Brain microvascular endothelial cell (primary cell): Measurements from ENCODE around the gene LRG1.
A peak's percentile ranks its signal among the peaks of the same experiment; 100 is the strongest.

ENCODE experiments used
- DNase-seq: peaks from one replicate; pipeline ENCODE4 v3.0.0-alpha.2; 2020
- H3K27ac ChIP-seq: fragments of 250-450 bp; sonication (Bioruptor Pico); 2 replicates; pipeline ENCODE4 v1.5.1; 2020; ENCODE audit warnings: mild to moderate bottlenecking, moderate library complexity
- H3K27me3 ChIP-seq: fragments of 250-450 bp; sonication (Bioruptor Pico); replicated peaks from 2 replicates; pipeline ENCODE4 v1.5.1; 2020; ENCODE audit warnings: mild to moderate bottlenecking
- H3K36me3 ChIP-seq: fragments of 250-450 bp; sonication (Bioruptor Pico); replicated peaks from 2 replicates; pipeline ENCODE4 v1.5.1; 2020; ENCODE audit warnings: mild to moderate bottlenecking
- H3K4me3 ChIP-seq: 2 replicates; pipeline ENCODE4 v1.5.1; 2011; ENCODE audit warnings: low read depth, mild to moderate bottlenecking, control low read depth, low read length, moderate library complexity
- CTCF ChIP-seq: IDR thresholded peaks from 2 replicates; pipeline ENCODE4 v1.5.1; 2011; ENCODE audit warnings: low read depth, mild to moderate bottlenecking, moderate library complexity, low read length, control low read depth, inconsistent platforms; ENCODE audit errors: missing control alignments
- in situ Hi-C: cut with HindIII; loops from 2 replicates; pipeline ENCODE4 v1.10.0; 2017; ENCODE audit warnings: low sequenced_read_pairs, low pct_ligation_motif_present

LRG1 gene

GRCh38 chr19:4580961-4581665, 41.3 kb upstream of the LRG1 start:
- in situ Hi-C loops = no loop called here
- no peak for DNase-seq
- H3K27me3 ChIP-seq = peaks cover 36% of the 10 kb centered on the region

GRCh38 chr19:4580021-4580901, 40.4 kb upstream of the LRG1 start:
- Histone ChIP-seq H3K36me3 (no peaks in the 10 kb centered on the region), H3K27ac (no peak overlapping the region), H3K27me3 (peaks cover 33% of the 10 kb centered on the region), H3K4me3 (no peak overlapping the region)
- TF ChIP-seq CTCF = peak; percentile 25
- DNase-seq = no peak
- in situ Hi-C loops = no loop called here

More at GRCh38 chr19:4580961-4581665, 41.3 kb upstream of the LRG1 start:
- Histone ChIP-seq H3K27ac (no peak overlapping the region), H3K36me3 (no peaks in the 10 kb centered on the region), H3K4me3 (no peak overlapping the region)
- TF ChIP-seq CTCF = no peak

GRCh38 chr19:4579389-4579788, 39.6 kb upstream of the LRG1 start:
- Histone ChIP-seq H3K27ac (no peak overlapping the region), H3K36me3 (no peaks in the 10 kb centered on the region), H3K4me3 (no peak overlapping the region), H3K27me3 (peaks cover 24% of the 10 kb centered on the region)
- TF ChIP-seq CTCF = no peak
- in situ Hi-C loops = no loop called here
- DNase-seq = no peak

- Histone ChIP-seq H3K27ac (no peak overlapping the region), H3K27me3 (peaks cover 22% of the 10 kb centered on the region), H3K4me3 (no peak overlapping the region), H3K36me3 (no peaks in the 10 kb centered on the region)
- no peak for TF ChIP-seq CTCF
- in situ Hi-C loops = no loop called here
- DNase-seq = no peak
These were observed 38.9 kb upstream of the LRG1 start for GRCh38 chr19:4578552-4579248.

- Histone ChIP-seq H3K27ac (no peak overlapping the region), H3K36me3 (no peaks in the 10 kb centered on the region), H3K4me3 (no peak overlapping the region), H3K27me3 (peaks cover 22% of the 10 kb centered on the region)
- in situ Hi-C loops = no loop called here
- no peak for TF ChIP-seq CTCF
- DNase-seq = no peak
These were observed 37.4 kb upstream of the LRG1 start for GRCh38 chr19:4577020-4577782.
